Panc1 (cell line): ENCODE results near the gene RAB43. TPM values are rescaled to one million over a fixed set of nuclear protein-coding genes. Genes with fewer than 3 reads are reported as not detected.

Experiments
- ATAC-seq: fragments of 200-7000 bp; cut with Tn5 transposase; 2 replicates; pipeline ENCODE4 v1.9.1; 2020; ENCODE audit warnings: mild to moderate bottlenecking, moderate library complexity
- BruUV-seq: library from RNA; stranded (reverse); fragments of 400-500 nt; replicated peaks from 2 replicates; lab custom pipeline; 2021; lab: Mats Ljungman, UMichigan
- CTCF ChIA-PET: fragments of 300-600 bp; sonication (Branson Sonifier 250); formaldehyde crosslinking; loops from one replicate; lab custom pipeline; 2022; ENCODE audit warnings: antibody characterized with exemption; lab: Charles Lee
- POLR2A ChIA-PET: fragments of 300-600 bp; sonication (Branson Sonifier 250); formaldehyde crosslinking; loops from one replicate; lab custom pipeline; 2022; ENCODE audit warnings: antibody characterized with exemption; lab: Charles Lee
- DNase-seq: peaks from one replicate; pipeline ENCODE4 v3.0.0-alpha.2; 2010; ENCODE audit warnings: low read depth, low spot score
- H3K27ac ChIP-seq: 2 replicates; pipeline ENCODE4 v1.5.1; 2011; ENCODE audit warnings: mild to moderate bottlenecking, low read length, inconsistent platforms
- H3K27me3 ChIP-seq: fragments of 200-500 bp; sonication (Bioruptor generic); 2 replicates; pipeline ENCODE4 v1.6.0; 2014; ENCODE audit warnings: low read length, inconsistent platforms; ENCODE audit not compliant: control insufficient read depth, insufficient read depth
- H3K36me3 ChIP-seq: fragments of 200-500 bp; sonication (Bioruptor generic); 2 replicates; pipeline ENCODE4 v1.5.1; 2014; ENCODE audit warnings: inconsistent platforms, mild to moderate bottlenecking, low read length, moderate library complexity; ENCODE audit not compliant: control insufficient read depth, insufficient read depth
- H3K4me1 ChIP-seq: 2 replicates; pipeline ENCODE4 v1.5.1; 2011; ENCODE audit warnings: inconsistent platforms, mild to moderate bottlenecking, low read length, moderate library complexity; ENCODE audit not compliant: control insufficient read depth, insufficient read depth
- H3K4me3 ChIP-seq, 2 experiments: 2 replicates each; pipeline ENCODE4 v1.5.1; 2011 to 2012; ENCODE audit warnings: low read depth in 2 of 2, low read length in 2 of 2, mild to moderate bottlenecking in 2 of 2, inconsistent platforms in 1 of 2, moderate library complexity in 1 of 2
- H3K9me3 ChIP-seq: fragments of 200-500 bp; sonication (Bioruptor generic); 2 replicates; pipeline ENCODE4 v1.5.1; 2014; ENCODE audit warnings: low read depth, mild to moderate bottlenecking, inconsistent platforms, low read length, moderate library complexity; ENCODE audit not compliant: control insufficient read depth, insufficient read depth
- CTCF ChIP-seq: fragments of 450-650 bp; IDR thresholded peaks from 2 replicates; pipeline ENCODE4 v1.5.1; 2017; ENCODE audit warnings: mild to moderate bottlenecking
- POLR2AphosphoS5 ChIP-seq: IDR thresholded peaks from 2 replicates; pipeline ENCODE4 v1.6.1; 2012; ENCODE audit warnings: mild to moderate bottlenecking, low read depth, low read length, moderate library complexity
- REST ChIP-seq, 2 experiments: IDR thresholded peaks; 2 replicates each; pipeline ENCODE4 v1.6.1; 2011 to 2012; ENCODE audit warnings: low read depth in 2 of 2, control low read depth in 1 of 2, low read length in 1 of 2, mild to moderate bottlenecking in 1 of 2, moderate library complexity in 1 of 2; ENCODE audit not compliant: insufficient read depth in 1 of 2
- SIN3A ChIP-seq: IDR thresholded peaks from 2 replicates; pipeline ENCODE4 v1.6.1; 2012; ENCODE audit warnings: low read depth, mild to moderate bottlenecking, low read length, moderate library complexity, borderline replicate concordance; ENCODE audit not compliant: insufficient read depth
- TCF7L2 ChIP-seq: IDR thresholded peaks from 2 replicates; pipeline ENCODE4 v1.6.1; 2011; ENCODE audit warnings: mild to moderate bottlenecking, low read depth, low read length, inconsistent platforms
- in situ Hi-C: cut with HindIII; loops from 2 replicates; pipeline ENCODE4 v1.10.0; 2016; ENCODE audit warnings: low sequenced_read_pairs, low pct_unique_long_range_greater_than_20kb
- intact Hi-C: fragments of 100-400 bp; cut with micrococcal nuclease; formaldehyde crosslinking; loops from one replicate; pipeline ENCODE4 v1.10.0; 2022; ENCODE audit not compliant: unreplicated experiment
- total RNA-seq: library from RNA; stranded (reverse); gene quantifications from one replicate; pipeline ENCODE4 v1.2.1, GENCODE V29; 2021; ENCODE audit not compliant: unreplicated experiment

The RAB43 gene
- total RNA-seq, 1 experiment from 2014 or later, result 27.7 TPM

GRCh38 chr3:129101370-129102138 lies 20.1 kb downstream of the RAB43 start:
- Histone ChIP-seq H3K36me3 (no peaks in the 10 kb centered on the region), H3K9me3 (no peaks in the 10 kb centered on the region), H3K4me3 (no peak overlapping the region), H3K27me3 (no peaks in the 10 kb centered on the region), H3K27ac (no peak overlapping the region), H3K4me1 (no peaks in the 10 kb centered on the region)
- peak; percentile 14; the same call in 1 of the 2 replicates for ATAC-seq
- no peak for DNase-seq
- intact Hi-C loops (no loop called here), in situ Hi-C loops (no loop called here)
- BruUV-seq, result no TSS peak
- ChIA-PET POLR2A (interaction anchor here (0.6 kb wide), 1 partner anchor 48 kb away, joined by 7 read pairs; no protein-coding TSS in a partner anchor), CTCF (interaction anchor here (0.6 kb wide), 1 partner anchor 198 kb away, joined by 4 read pairs; no protein-coding TSS in a partner anchor)
- TF ChIP-seq TCF7L2 (no peak), CTCF (no peak), SIN3A (no peak), POLR2AphosphoS5 (no peak), REST (IDR thresholded peaks at IDR 0.05; ENCODE audit: insufficient read depth in 1 of 2, low read depth in 2 of 2, low read length in 1 of 2) (no peak)

GRCh38 chr3:129100274-129100673 lies 21.3 kb downstream of the RAB43 start:
- Histone ChIP-seq H3K36me3 (no peaks in the 10 kb centered on the region), H3K4me1 (no peaks in the 10 kb centered on the region), H3K27me3 (no peaks in the 10 kb centered on the region), H3K27ac (no peak overlapping the region), H3K4me3 (no peak overlapping the region), H3K9me3 (no peaks in the 10 kb centered on the region)
- intact Hi-C loops, result no loop called here
- ATAC-seq, result no peak
- POLR2A ChIA-PET, result no interaction called here
- no peak for DNase-seq
- in situ Hi-C loops, result no loop called here
- TF ChIP-seq POLR2AphosphoS5 (no peak), SIN3A (no peak), CTCF (no peak), TCF7L2 (no peak), REST (IDR thresholded peaks at IDR 0.05; ENCODE audit: insufficient read depth in 1 of 2, low read depth in 2 of 2, low read length in 1 of 2) (no peak)
- CTCF ChIA-PET, result no interaction called here
- BruUV-seq, result no TSS peak
